Liver (tissue), 9 donors: ENCODE measurements around the gene SLC25A33. TPM values are rescaled to one million over a fixed set of nuclear protein-coding genes. Genes with fewer than 3 reads are reported as not detected.

Experiments used
- DNase-seq: peaks from one replicate; pipeline ENCODE4 v3.0.0-alpha.2; 2017; ENCODE audit warnings: low spot score
- H3K27ac ChIP-seq, 2 donors: one replicate each; pipeline ENCODE4 v1.7.0; 2013; ENCODE audit warnings: inconsistent platforms in 2 of 2, low read length in 2 of 2, control low read depth in 1 of 2, low read depth in 1 of 2, mild to moderate bottlenecking in 1 of 2
- H3K27me3 ChIP-seq, 4 donors: one replicate each; pipeline versions ENCODE4 v1.6.1 to v1.7.0; 2013; ENCODE audit warnings: low read length in 3 of 4, inconsistent platforms in 1 of 4, mild to moderate bottlenecking in 1 of 4, moderate library complexity in 1 of 4; ENCODE audit not compliant: control insufficient read depth in 4 of 4, insufficient read depth in 4 of 4
- H3K36me3 ChIP-seq, 4 donors: one replicate each; pipeline versions ENCODE4 v1.6.1 to v1.7.0; 2013; ENCODE audit warnings: low read length in 3 of 4, mild to moderate bottlenecking in 3 of 4, low read depth in 1 of 4, moderate library complexity in 1 of 4; ENCODE audit not compliant: control insufficient read depth in 4 of 4, insufficient read depth in 3 of 4
- H3K4me1 ChIP-seq, 4 donors: one replicate each; pipeline versions ENCODE4 v1.6.1 to v1.7.0; 2013; ENCODE audit warnings: low read length in 3 of 4, mild to moderate bottlenecking in 3 of 4, moderate library complexity in 1 of 4; ENCODE audit not compliant: control insufficient read depth in 4 of 4, insufficient read depth in 4 of 4
- H3K4me3 ChIP-seq, 3 donors: one replicate each; pipeline versions ENCODE4 v1.6.1 to v1.7.0; 2013; ENCODE audit warnings: low read length in 3 of 3, control low read depth in 1 of 3, low read depth in 1 of 3, mild to moderate bottlenecking in 1 of 3
- H3K9ac ChIP-seq, 2 donors: one replicate each; pipeline ENCODE4 v1.7.0; 2013; ENCODE audit warnings: low read length in 2 of 2, mild to moderate bottlenecking in 2 of 2, moderate library complexity in 2 of 2, control low read depth in 1 of 2, low read depth in 1 of 2
- H3K9me3 ChIP-seq, 4 donors: one replicate each; pipeline versions ENCODE4 v1.6.1 to v1.7.0; 2013; ENCODE audit warnings: low read length in 3 of 4; ENCODE audit not compliant: control insufficient read depth in 4 of 4
- ATF3 ChIP-seq: IDR thresholded peaks from 2 replicates; pipeline ENCODE4 v1.6.1; 2016; ENCODE audit warnings: antibody characterized with exemption
- CTCF ChIP-seq: fragments of 150-350 bp; IDR thresholded peaks from 2 replicates; pipeline ENCODE4 v1.5.1; 2017; ENCODE audit warnings: improper control_type of control experiment, low read depth, low read length; ENCODE audit not compliant: missing input control
- EGR1 ChIP-seq, 2 donors: IDR thresholded peaks; 2 replicates each; pipeline ENCODE4 v1.6.1; 2016 to 2018; ENCODE audit warnings: antibody characterized with exemption in 2 of 2, low read depth in 2 of 2
- FOXA1 ChIP-seq: IDR thresholded peaks from 2 replicates; pipeline ENCODE4 v1.6.1; 2016; ENCODE audit warnings: antibody characterized with exemption
- FOXA2 ChIP-seq: IDR thresholded peaks from 2 replicates; pipeline ENCODE4 v1.6.1; 2016; ENCODE audit warnings: antibody characterized with exemption
- HNF4G ChIP-seq: IDR thresholded peaks from 2 replicates; pipeline ENCODE4 v1.6.1; 2016; ENCODE audit warnings: antibody characterized with exemption
- JUND ChIP-seq, 2 donors: IDR thresholded peaks; 2 replicates each; pipeline ENCODE4 v1.6.1; 2016; ENCODE audit warnings: antibody characterized with exemption in 2 of 2
- NR2F2 ChIP-seq: IDR thresholded peaks from 2 replicates; pipeline ENCODE4 v1.6.1; 2016; ENCODE audit warnings: antibody characterized with exemption
- RAD21 ChIP-seq, 2 donors: IDR thresholded peaks; 2 replicates each; pipeline ENCODE4 v1.6.1; 2016; ENCODE audit warnings: antibody characterized with exemption in 2 of 2, mild to moderate bottlenecking in 2 of 2
- TAF1 ChIP-seq: conservative IDR thresholded peaks from 2 replicates; pipeline ENCODE4 v1.6.1; 2016; ENCODE audit warnings: antibody characterized with exemption, mild to moderate bottlenecking
- YY1 ChIP-seq: IDR thresholded peaks from 2 replicates; pipeline ENCODE4 v1.6.1; 2016; ENCODE audit warnings: antibody characterized with exemption, mild to moderate bottlenecking
- WGBS: extraction: QIAGEN DNeasy Blood & Tissue Kit; methylation state at CpG from one replicate; pipeline ENCODE4 v1.1.7; 2013; 5-methylcytosine and 5-hydroxymethylcytosine counted together
- polyA plus RNA-seq, 2 donors: library from polyadenylated mRNA; stranded (reverse) in 1 of 2; unstranded in 1 of 2; fragments of 200-250 nt in 1 of 2; fragments of >200 nt in 1 of 2; fragmentation: Nextera tagmentation in 1 of 2; extraction: Ambion mirVana in 1 of 2; gene quantifications; one replicate each; pipeline versions ENCODE4 v1.2.1 to v1.2.3, GENCODE V29; 2013 to 2015
- total RNA-seq, 2 donors: library from RNA; depleted of rRNA; stranded (reverse); fragments of >200 nt; gene quantifications; one replicate each; pipeline ENCODE4 v1.2.3, GENCODE V29; 2014
- TF ChIP-seq, protein P1 (sequence below): IDR thresholded peaks from 2 replicates; pipeline ENCODE4 v1.6.1; 2016; ENCODE audit warnings: antibody characterized with exemption, mild to moderate bottlenecking
- TF ChIP-seq, protein P2 (sequence below): IDR thresholded peaks from 2 replicates; pipeline ENCODE4 v1.6.1; 2016; ENCODE audit warnings: antibody characterized with exemption
- TF ChIP-seq, protein P3 (sequence below): IDR thresholded peaks from 2 replicates; pipeline ENCODE4 v1.6.1; 2016; ENCODE audit warnings: antibody characterized with exemption
- donor health status: healthy.
- donor health status: healthy.
- donor health status: healthy.
- donor health status: healthy.
- donor health status: healthy.

Gene SLC25A33
- total and polyA plus RNA-seq, 4 donors: 6.9 to 19.1 (median 10.7) TPM

GRCh38 chr1:9615316-9616063 is 76.2 kb downstream of the SLC25A33 start:
- TF ChIP-seq CTCF (peak; percentile 50), ATF3 (no peak)
- Histone ChIP-seq H3K9ac (no peak overlapping the region), H3K4me3 (no peak overlapping the region), H3K9me3 (no peaks in the 10 kb centered on the region), H3K27me3 (no peaks in the 10 kb centered on the region), H3K27ac (no peak overlapping the region), H3K4me1 (no peaks in the 10 kb centered on the region), H3K36me3 (peaks cover 0 to 4% (median under 1%) of the 10 kb centered on the region in 4 donors)
- no peak for DNase-seq
- WGBS: 45% methylated on average over 16 of the region's 16 CpGs

GRCh38 chr1:9618909-9619679 is 79.8 kb downstream of the SLC25A33 start:
- DNase-seq: no peak
- WGBS: 78% methylated on average over 18 of the region's 18 CpGs
- TF ChIP-seq HNF4G (no peak), TAF1 (no peak), YY1 (no peak), NR2F2 (no peak), FOXA2 (no peak), EGR1 (IDR thresholded peaks at IDR 0.05; ENCODE audit: low read depth in 2 of 2) (no peak), ATF3 (no peak), FOXA1 (no peak), RAD21 (IDR thresholded peaks at IDR 0.05) (no peak), JUND (IDR thresholded peaks at IDR 0.05) (no peak)
- TF ChIP-seq, protein P1, sequence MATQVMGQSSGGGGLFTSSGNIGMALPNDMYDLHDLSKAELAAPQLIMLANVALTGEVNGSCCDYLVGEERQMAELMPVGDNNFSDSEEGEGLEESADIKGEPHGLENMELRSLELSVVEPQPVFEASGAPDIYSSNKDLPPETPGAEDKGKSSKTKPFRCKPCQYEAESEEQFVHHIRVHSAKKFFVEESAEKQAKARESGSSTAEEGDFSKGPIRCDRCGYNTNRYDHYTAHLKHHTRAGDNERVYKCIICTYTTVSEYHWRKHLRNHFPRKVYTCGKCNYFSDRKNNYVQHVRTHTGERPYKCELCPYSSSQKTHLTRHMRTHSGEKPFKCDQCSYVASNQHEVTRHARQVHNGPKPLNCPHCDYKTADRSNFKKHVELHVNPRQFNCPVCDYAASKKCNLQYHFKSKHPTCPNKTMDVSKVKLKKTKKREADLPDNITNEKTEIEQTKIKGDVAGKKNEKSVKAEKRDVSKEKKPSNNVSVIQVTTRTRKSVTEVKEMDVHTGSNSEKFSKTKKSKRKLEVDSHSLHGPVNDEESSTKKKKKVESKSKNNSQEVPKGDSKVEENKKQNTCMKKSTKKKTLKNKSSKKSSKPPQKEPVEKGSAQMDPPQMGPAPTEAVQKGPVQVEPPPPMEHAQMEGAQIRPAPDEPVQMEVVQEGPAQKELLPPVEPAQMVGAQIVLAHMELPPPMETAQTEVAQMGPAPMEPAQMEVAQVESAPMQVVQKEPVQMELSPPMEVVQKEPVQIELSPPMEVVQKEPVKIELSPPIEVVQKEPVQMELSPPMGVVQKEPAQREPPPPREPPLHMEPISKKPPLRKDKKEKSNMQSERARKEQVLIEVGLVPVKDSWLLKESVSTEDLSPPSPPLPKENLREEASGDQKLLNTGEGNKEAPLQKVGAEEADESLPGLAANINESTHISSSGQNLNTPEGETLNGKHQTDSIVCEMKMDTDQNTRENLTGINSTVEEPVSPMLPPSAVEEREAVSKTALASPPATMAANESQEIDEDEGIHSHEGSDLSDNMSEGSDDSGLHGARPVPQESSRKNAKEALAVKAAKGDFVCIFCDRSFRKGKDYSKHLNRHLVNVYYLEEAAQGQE: no peak
- TF ChIP-seq, protein P2, sequence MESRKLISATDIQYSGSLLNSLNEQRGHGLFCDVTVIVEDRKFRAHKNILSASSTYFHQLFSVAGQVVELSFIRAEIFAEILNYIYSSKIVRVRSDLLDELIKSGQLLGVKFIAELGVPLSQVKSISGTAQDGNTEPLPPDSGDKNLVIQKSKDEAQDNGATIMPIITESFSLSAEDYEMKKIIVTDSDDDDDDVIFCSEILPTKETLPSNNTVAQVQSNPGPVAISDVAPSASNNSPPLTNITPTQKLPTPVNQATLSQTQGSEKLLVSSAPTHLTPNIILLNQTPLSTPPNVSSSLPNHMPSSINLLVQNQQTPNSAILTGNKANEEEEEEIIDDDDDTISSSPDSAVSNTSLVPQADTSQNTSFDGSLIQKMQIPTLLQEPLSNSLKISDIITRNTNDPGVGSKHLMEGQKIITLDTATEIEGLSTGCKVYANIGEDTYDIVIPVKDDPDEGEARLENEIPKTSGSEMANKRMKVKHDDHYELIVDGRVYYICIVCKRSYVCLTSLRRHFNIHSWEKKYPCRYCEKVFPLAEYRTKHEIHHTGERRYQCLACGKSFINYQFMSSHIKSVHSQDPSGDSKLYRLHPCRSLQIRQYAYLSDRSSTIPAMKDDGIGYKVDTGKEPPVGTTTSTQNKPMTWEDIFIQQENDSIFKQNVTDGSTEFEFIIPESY: no peak
- TF ChIP-seq, protein P3, sequence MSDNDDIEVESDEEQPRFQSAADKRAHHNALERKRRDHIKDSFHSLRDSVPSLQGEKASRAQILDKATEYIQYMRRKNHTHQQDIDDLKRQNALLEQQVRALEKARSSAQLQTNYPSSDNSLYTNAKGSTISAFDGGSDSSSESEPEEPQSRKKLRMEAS: no peak

More at GRCh38 chr1:9618909-9619679, 79.8 kb downstream of the SLC25A33 start:
- H3K4me3 ChIP-seq: no peak overlapping the region
- peaks cover 0 to 1% (median 0%) of the 10 kb centered on the region in 4 donors for H3K4me1 ChIP-seq
- no peaks in the 10 kb centered on the region for H3K27me3 ChIP-seq
- no peaks in the 10 kb centered on the region for H3K9me3 ChIP-seq
- H3K9ac ChIP-seq: no peak overlapping the region
- H3K27ac ChIP-seq: no peak overlapping the region
- H3K36me3 ChIP-seq: no peaks in the 10 kb centered on the region
